GM21526 (cell line): Measurements from ENCODE around the gene NWD2.

ENCODE experiments used
- ATAC-seq: cut with Tn5 transposase; IDR thresholded peaks from one replicate; pipeline ENCODE4 v1.9.1; 2021; ENCODE audit warnings: moderate library complexity; ENCODE audit not compliant: unreplicated experiment, low FRiP score

The NWD2 gene

GRCh38 chr4:37438564-37439279 lies 194.2 kb downstream of the NWD2 start:
- ATAC-seq = no peak

- no peak for ATAC-seq
Measured at GRCh38 chr4:37439809-37440474, 195.4 kb downstream of the NWD2 start.

- ATAC-seq = no peak
Measured at GRCh38 chr4:37440501-37440900, 196.0 kb downstream of the NWD2 start.

- ATAC-seq = no peak
Measured at GRCh38 chr4:37441231-37442061, 196.9 kb downstream of the NWD2 start.

GRCh38 chr4:37442062-37442323 lies 197.4 kb downstream of the NWD2 start:
- ATAC-seq = no peak

GRCh38 chr4:37443137-37443536 lies 198.6 kb downstream of the NWD2 start:
- no peak for ATAC-seq

GRCh38 chr4:37445023-37445422 lies 200.5 kb downstream of the NWD2 start:
- no peak for ATAC-seq

- no peak for ATAC-seq
Measured at GRCh38 chr4:37446016-37446415, 201.5 kb downstream of the NWD2 start.

GRCh38 chr4:37447886-37448285 lies 203.3 kb downstream of the NWD2 start:
- ATAC-seq = no peak

- no peak for ATAC-seq
Measured at GRCh38 chr4:37450309-37450708, 205.8 kb downstream of the NWD2 start.

GRCh38 chr4:37450911-37451310 lies 206.4 kb downstream of the NWD2 start:
- ATAC-seq = no peak

GRCh38 chr4:37451656-37452055 lies 207.1 kb downstream of the NWD2 start:
- ATAC-seq = no peak

- ATAC-seq = peak; percentile 71
Measured at GRCh38 chr4:37452952-37453280, 208.4 kb downstream of the NWD2 start.

GRCh38 chr4:37453281-37453998 lies 208.9 kb downstream of the NWD2 start:
- ATAC-seq = peak; percentile 72

- no peak for ATAC-seq
Measured at GRCh38 chr4:37453999-37454800, 209.7 kb downstream of the NWD2 start.

GRCh38 chr4:37455301-37456131 lies 211.0 kb downstream of the NWD2 start:
- no peak for ATAC-seq

- ATAC-seq = no peak
Measured at GRCh38 chr4:37461801-37462200, 217.3 kb downstream of the NWD2 start.

GRCh38 chr4:37463033-37463856 lies 218.7 kb downstream of the NWD2 start:
- no peak for ATAC-seq
